Measurements from ENCODE around the gene ESPN.

The ESPN gene

DNA sequence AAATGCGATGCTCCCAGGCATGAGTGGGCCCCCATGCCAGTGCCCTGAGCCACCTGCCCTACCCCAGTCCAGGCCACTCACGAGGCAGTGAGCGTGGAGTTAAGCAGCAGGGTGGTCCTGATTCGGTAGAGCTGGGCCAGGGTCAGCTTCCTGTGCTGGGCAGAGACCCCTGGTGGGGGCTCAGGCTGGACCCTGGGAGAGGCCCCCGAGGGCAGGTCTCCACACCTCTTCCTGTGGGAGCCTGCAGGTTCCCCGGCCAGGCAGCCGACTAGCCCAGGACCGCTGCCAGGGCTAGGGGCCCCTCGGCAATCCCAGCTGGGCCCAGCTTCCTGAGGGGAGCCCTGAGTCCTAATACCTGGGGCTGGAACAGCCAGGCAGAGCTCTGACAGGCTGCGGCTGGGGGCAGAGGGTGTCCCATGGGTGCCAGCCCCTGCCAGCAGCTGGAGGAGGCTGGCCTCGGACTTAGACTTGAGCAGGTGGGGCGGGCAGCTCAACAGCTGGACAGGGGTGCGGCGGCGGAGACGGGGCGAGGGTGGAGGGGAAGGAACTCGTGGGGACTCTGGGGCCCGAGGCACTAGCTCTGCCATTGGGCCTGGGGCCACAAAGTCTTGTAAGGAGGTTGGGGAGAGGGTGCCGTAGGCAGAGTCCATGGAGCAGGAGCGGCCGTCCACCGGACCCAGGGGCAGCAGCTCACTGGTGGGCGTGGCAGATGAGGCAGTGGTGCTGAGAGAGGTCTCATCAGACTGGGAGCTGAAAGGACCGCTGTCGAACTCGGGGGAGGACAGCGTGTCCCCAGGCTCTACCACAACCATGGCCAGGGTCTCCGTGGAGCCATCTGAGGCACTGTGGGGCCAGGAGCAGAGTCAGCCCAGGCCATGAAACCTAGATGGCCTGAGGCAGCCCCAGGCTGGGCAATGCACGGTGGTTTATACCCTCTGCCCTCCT lies 43.4 kb downstream of the ESPN start:
- H3K36me3 ChIP-seq (ENCODE audit: insufficient read depth, low read length): no peaks in the 10 kb centered on the region
- no peak overlapping the region for H3K4me2 ChIP-seq (ENCODE audit: low read depth, low read length, poor library complexity, severe bottlenecking)
- H3F3A ChIP-seq (ENCODE audit: low read depth): no peaks in the 10 kb centered on the region
- no peaks in the 10 kb centered on the region for H3K79me2 ChIP-seq (ENCODE audit: insufficient read depth, low read length)
- TF ChIP-seq, protein P1, sequence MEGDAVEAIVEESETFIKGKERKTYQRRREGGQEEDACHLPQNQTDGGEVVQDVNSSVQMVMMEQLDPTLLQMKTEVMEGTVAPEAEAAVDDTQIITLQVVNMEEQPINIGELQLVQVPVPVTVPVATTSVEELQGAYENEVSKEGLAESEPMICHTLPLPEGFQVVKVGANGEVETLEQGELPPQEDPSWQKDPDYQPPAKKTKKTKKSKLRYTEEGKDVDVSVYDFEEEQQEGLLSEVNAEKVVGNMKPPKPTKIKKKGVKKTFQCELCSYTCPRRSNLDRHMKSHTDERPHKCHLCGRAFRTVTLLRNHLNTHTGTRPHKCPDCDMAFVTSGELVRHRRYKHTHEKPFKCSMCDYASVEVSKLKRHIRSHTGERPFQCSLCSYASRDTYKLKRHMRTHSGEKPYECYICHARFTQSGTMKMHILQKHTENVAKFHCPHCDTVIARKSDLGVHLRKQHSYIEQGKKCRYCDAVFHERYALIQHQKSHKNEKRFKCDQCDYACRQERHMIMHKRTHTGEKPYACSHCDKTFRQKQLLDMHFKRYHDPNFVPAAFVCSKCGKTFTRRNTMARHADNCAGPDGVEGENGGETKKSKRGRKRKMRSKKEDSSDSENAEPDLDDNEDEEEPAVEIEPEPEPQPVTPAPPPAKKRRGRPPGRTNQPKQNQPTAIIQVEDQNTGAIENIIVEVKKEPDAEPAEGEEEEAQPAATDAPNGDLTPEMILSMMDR (conservative IDR thresholded peaks at IDR 0.05; ENCODE audit: low read length): no peak
- TF ChIP-seq EZH2phosphoT487 (IDR thresholded peaks at IDR 0.05; ENCODE audit: borderline replicate concordance): no peak
- H3K4me3 ChIP-seq (ENCODE audit: low read length, poor library complexity, severe bottlenecking): no peak overlapping the region
- H3K9me3 ChIP-seq (ENCODE audit: insufficient read depth, low read depth, low read length): no peaks in the 10 kb centered on the region
- H3K27me3 ChIP-seq (ENCODE audit: insufficient read depth, low read length, poor library complexity, severe bottlenecking): no peaks in the 10 kb centered on the region
- no peaks in the 10 kb centered on the region for H3K9me2 ChIP-seq (replicated peaks; ENCODE audit: low read depth, low read length)
- H3K4me1 ChIP-seq (ENCODE audit: insufficient read depth, low read length, poor library complexity, severe bottlenecking): no peaks in the 10 kb centered on the region
- H3K9ac ChIP-seq (ENCODE audit: low read depth, low read length, poor library complexity, severe bottlenecking): no peak overlapping the region
- no peaks in the 10 kb centered on the region for H4K20me1 ChIP-seq (ENCODE audit: insufficient read depth, low read length, poor library complexity, severe bottlenecking)
- no peak overlapping the region for H2AFZ ChIP-seq (ENCODE audit: low read length)

DNA sequence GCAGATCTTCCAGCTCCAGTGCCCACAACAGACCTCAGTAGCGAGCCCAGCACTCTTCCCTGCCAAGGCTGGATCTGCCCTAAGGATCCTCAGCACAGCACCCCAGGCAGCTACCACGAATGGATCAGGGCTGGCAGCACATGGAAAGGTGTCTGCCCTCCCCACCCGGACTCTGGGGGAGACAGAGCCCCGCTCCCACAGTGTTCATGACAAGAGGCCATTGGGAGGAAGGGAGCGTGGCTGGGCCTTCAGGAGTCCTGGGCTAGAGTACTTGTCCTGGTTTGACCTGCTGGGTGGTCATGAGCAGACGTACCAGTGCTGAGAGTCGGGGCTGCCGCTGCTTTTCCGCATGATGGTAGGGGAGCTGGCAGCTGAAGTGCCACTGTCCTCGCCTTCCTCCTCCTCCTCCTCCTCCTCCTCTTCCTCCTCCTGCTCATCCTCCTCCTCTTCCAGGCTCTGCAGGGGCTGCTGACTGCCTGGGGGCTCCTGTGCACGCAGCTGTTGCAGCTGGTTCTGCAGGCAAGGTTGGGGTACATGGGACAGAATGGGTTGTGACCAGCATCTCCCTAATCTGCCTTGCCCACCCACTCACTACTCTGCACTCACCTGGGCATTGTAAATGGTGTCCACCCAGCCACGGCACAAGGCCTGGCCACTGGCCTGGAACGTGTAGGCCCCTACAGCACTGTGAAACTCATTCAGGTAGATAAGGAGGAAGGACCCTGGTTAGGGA lies 44.3 kb downstream of the ESPN start:
- Histone ChIP-seq H3K9me2 (replicated peaks; ENCODE audit: low read depth, low read length) (no peaks in the 10 kb centered on the region), H3K9ac (ENCODE audit: low read depth, low read length, poor library complexity, severe bottlenecking) (no peak overlapping the region), H3K36me3 (ENCODE audit: insufficient read depth, low read length) (no peaks in the 10 kb centered on the region), H2AFZ (ENCODE audit: low read length) (no peak overlapping the region), H3K4me2 (ENCODE audit: low read depth, low read length, poor library complexity, severe bottlenecking) (no peak overlapping the region), H3K9me3 (ENCODE audit: insufficient read depth, low read depth, low read length) (no peaks in the 10 kb centered on the region), H3K79me2 (ENCODE audit: insufficient read depth, low read length) (no peaks in the 10 kb centered on the region), H4K20me1 (ENCODE audit: insufficient read depth, low read length, poor library complexity, severe bottlenecking) (no peaks in the 10 kb centered on the region), H3K4me3 (ENCODE audit: low read length, poor library complexity, severe bottlenecking) (no peak overlapping the region), H3K4me1 (ENCODE audit: insufficient read depth, low read length, poor library complexity, severe bottlenecking) (no peaks in the 10 kb centered on the region), H3K27me3 (ENCODE audit: insufficient read depth, low read length, poor library complexity, severe bottlenecking) (no peaks in the 10 kb centered on the region), H3F3A (ENCODE audit: low read depth) (no peaks in the 10 kb centered on the region)
- TF ChIP-seq, protein P1 (conservative IDR thresholded peaks at IDR 0.05; ENCODE audit: low read length): no peak
- TF ChIP-seq EZH2phosphoT487 (IDR thresholded peaks at IDR 0.05; ENCODE audit: borderline replicate concordance): no peak

DNA sequence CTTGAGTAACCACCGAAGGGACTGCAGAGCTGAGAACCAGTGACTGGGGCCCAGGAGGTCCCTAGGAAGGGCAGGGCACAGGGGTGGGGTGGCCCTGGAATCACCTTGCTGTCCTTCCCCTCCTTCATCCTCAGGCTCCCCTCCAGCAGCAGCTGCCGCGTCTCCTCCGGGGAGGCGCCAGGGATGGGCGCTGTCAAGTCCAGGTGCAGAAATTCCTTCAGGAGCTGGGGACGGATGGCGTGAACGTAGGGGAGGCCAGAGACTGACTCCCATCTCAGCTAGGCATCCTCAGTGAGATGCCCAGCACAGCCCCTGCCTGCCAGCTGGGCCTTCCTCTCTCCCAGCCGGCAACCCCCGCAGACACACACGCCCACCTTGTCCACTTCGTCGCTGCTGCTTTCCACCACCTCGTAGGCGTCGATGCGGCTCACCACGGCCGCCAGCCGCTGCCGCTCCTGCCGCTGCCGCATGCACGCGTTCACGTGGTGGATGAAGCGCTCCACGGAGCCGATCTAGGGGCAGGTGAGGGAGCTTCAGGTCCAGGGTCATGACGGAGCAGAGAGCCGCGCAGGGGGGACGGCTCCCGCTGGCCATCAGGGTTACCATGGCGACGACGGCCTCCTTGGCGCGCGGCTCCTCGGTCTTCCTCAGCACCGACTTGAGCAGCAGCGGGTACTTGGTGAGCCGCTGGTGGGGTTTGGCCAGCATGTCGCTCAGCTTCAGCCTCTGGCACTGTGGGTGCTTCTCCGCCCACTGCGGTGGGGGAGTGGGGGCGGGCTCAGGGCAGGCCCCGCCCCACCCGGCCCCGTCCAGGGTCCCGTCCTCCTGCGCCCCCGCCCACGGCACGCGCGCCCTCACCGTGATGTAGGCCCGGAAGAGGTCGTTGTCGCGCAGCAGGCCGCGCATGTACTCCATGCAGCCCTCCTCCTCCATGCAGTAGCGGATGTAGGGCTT lies 45.8 kb downstream of the ESPN start:
- H2AFZ ChIP-seq (ENCODE audit: low read length): no peak overlapping the region
- no peak overlapping the region for H3K4me3 ChIP-seq (ENCODE audit: low read length, poor library complexity, severe bottlenecking)
- no peaks in the 10 kb centered on the region for H3F3A ChIP-seq (ENCODE audit: low read depth)
- no peaks in the 10 kb centered on the region for H3K9me3 ChIP-seq (ENCODE audit: insufficient read depth, low read depth, low read length)
- TF ChIP-seq EZH2phosphoT487 (IDR thresholded peaks at IDR 0.05; ENCODE audit: borderline replicate concordance): no peak
- TF ChIP-seq, protein P1 (conservative IDR thresholded peaks at IDR 0.05; ENCODE audit: low read length): no peak
- H3K27me3 ChIP-seq (ENCODE audit: insufficient read depth, low read length, poor library complexity, severe bottlenecking): no peaks in the 10 kb centered on the region
- H3K36me3 ChIP-seq (ENCODE audit: insufficient read depth, low read length): no peaks in the 10 kb centered on the region
- no peaks in the 10 kb centered on the region for H4K20me1 ChIP-seq (ENCODE audit: insufficient read depth, low read length, poor library complexity, severe bottlenecking)
- no peaks in the 10 kb centered on the region for H3K79me2 ChIP-seq (ENCODE audit: insufficient read depth, low read length)
- H3K9me2 ChIP-seq (replicated peaks; ENCODE audit: low read depth, low read length): no peaks in the 10 kb centered on the region
- H3K4me1 ChIP-seq (ENCODE audit: insufficient read depth, low read length, poor library complexity, severe bottlenecking): no peaks in the 10 kb centered on the region
- no peak overlapping the region for H3K9ac ChIP-seq (ENCODE audit: low read depth, low read length, poor library complexity, severe bottlenecking)
- H3K4me2 ChIP-seq (ENCODE audit: low read depth, low read length, poor library complexity, severe bottlenecking): no peak overlapping the region

Measured in Loucy (cell line).